PC-3 (cell line): ENCODE measurements around the gene ACTG1.

Experiments used
- CTCF ChIP-seq: fragments of 300-600 bp; sonication (generic); conservative IDR thresholded peaks from 2 replicates; pipeline ENCODE4 v1.5.1; 2017; ENCODE audit warnings: antibody characterized with exemption, low read depth, mild to moderate bottlenecking, low read length
- EZH2 ChIP-seq: fragments of 300-600 bp; sonication (generic); IDR thresholded peaks from one replicate; pipeline ENCODE4 v1.6.1; 2017; ENCODE audit warnings: antibody characterized with exemption, mild to moderate bottlenecking, low read length; ENCODE audit not compliant: unreplicated experiment
- EZH2phosphoT487 ChIP-seq: fragments of 300-600 bp; sonication (generic); IDR thresholded peaks from 2 replicates; pipeline ENCODE4 v1.6.1; 2018; ENCODE audit warnings: mild to moderate bottlenecking, antibody characterized with exemption, low read length, borderline replicate concordance

GRCh38 chr17:81539961-81540675, 27.5 kb upstream of the ACTG1 start:
- no peak for TF ChIP-seq CTCF
- TF ChIP-seq EZH2 = no peak
- no peak for TF ChIP-seq EZH2phosphoT487
